AG10803 (cell line): ENCODE results near the gene CHAF1A.

Source experiments
- DNase-seq: peaks from one replicate; pipeline ENCODE4 v3.0.0; 2010; ENCODE audit warnings: low read depth
- H3K4me3 ChIP-seq: 2 replicates; pipeline ENCODE4 v1.5.1; 2011; ENCODE audit warnings: mild to moderate bottlenecking, low read length, control low read depth
- CTCF ChIP-seq: conservative IDR thresholded peaks from 2 replicates; pipeline ENCODE4 v1.5.1; 2011; ENCODE audit warnings: mild to moderate bottlenecking, low read length, control low read depth, inconsistent platforms

Gene CHAF1A

DNA sequence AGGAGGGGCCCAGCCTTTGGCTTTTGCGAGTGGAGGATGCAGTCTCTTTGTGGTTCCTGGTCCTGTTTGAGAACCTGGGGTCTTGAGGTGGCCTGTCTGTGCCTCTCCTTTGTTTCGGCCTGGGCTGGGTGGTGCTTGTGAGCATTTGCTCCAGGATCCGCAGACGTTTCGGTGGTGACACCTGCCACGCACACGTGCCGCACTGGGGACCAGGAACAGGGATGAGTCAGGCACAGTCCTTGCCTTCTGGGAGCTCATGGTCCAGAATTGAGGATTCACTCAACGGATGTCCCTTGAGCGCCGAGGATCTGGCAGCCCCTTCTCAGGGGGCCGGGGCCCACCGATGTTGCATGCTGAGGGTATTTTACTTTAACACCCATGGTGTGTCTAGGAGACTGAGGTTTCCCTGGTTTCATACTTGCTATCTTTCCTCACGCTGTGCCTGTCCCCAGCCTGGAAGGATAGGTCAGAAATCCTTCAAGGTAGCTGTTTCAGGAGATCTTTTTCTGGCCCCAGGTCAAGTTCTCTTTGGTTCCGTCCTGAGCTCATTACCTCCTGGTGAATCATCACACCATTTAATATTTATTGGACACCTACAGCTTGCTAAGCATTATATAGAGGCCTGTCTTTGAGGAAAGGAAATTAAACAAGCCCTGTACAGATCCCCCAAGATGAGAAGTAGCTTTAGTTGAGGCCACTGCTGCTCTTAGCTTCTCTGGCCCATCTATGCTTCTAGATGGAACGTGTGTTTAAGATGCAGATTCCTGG is 74.8 kb downstream of the CHAF1A start:
- TF ChIP-seq CTCF = no peak
- H3K4me3 ChIP-seq = no peak overlapping the region
- DNase-seq = no peak

DNA sequence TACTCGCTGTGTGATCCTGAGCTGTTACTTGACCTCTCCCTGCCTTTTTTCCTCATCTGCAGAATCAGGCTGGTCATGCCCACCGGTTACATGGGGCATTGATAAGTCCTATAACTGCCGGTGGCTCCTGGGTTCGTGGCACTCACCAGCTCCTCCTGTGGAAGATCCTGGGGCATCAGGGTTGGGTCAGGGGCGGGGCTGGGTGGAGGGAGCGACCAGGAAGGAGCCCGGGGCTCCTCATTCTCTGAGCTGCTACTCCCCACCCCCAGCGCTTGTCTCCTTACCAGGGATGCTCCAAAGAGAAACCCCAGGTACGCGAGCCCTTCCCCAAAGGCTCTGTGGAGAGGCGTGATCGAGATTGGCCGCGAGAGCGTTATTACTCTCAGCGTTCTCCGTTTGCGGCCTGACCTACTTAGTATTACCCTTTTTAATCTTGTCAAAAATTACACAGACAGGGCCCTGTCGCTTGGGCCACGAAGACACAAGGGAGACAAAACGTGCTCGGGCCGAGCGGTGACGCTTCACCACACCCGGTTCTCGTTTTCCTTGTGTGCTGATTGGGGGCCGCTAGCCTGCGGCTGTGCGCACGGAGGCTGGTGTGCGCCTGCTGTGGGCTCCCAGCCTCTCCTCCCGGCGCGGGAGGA is 80.4 kb downstream of the CHAF1A start:
- no peak for DNase-seq
- no peak for TF ChIP-seq CTCF
- H3K4me3 ChIP-seq = no peak overlapping the region

- no peak overlapping the region for H3K4me3 ChIP-seq
- TF ChIP-seq CTCF = no peak
- no peak for DNase-seq
These were observed 80.9 kb downstream of the CHAF1A start for GRCh38 chr19:4483385-4483784.

- DNase-seq = no peak
- no peak for TF ChIP-seq CTCF
- H3K4me3 ChIP-seq = no peak overlapping the region
These were observed 85.1 kb downstream of the CHAF1A start for GRCh38 chr19:4487572-4487971.

- H3K4me3 ChIP-seq = no peak overlapping the region
- DNase-seq = no peak
- no peak for TF ChIP-seq CTCF
These were observed 86.1 kb downstream of the CHAF1A start for GRCh38 chr19:4488496-4488895.

GRCh38 chr19:4491446-4491845 is 89.0 kb downstream of the CHAF1A start:
- no peak for DNase-seq
- no peak overlapping the region for H3K4me3 ChIP-seq
- no peak for TF ChIP-seq CTCF
